OCI-LY1 (cell line): ENCODE data around the gene CSF1.

Experiments used
- H2AFZ ChIP-seq: fragments of 200-600 bp; sonication (generic), shearing (Covaris generic); 2 replicates; pipeline ENCODE4 v1.6.0; 2014; ENCODE audit warnings: antibody characterized with exemption, mild to moderate bottlenecking, low read length
- H3F3A ChIP-seq: fragments of 200-600 bp; sonication (generic), shearing (Covaris generic); 2 replicates; pipeline ENCODE4 v1.6.0; 2014; ENCODE audit warnings: mild to moderate bottlenecking, antibody characterized with exemption, low read length, moderate library complexity; ENCODE audit not compliant: insufficient read depth
- H3K27ac ChIP-seq: fragments of 200-600 bp; sonication (generic); 2 replicates; pipeline ENCODE4 v1.5.1; 2014; ENCODE audit warnings: low read length, mixed run types, mild to moderate bottlenecking, low read depth; ENCODE audit not compliant: poor library complexity, severe bottlenecking
- H3K27me3 ChIP-seq: fragments of 200-600 bp; sonication (generic); 2 replicates; pipeline ENCODE4 v1.6.0; 2014; ENCODE audit warnings: antibody characterized with exemption, mild to moderate bottlenecking, low read length, moderate library complexity; ENCODE audit not compliant: insufficient read depth
- H3K36me3 ChIP-seq: fragments of 200-600 bp; sonication (generic); 2 replicates; pipeline ENCODE4 v1.6.1; 2014; ENCODE audit warnings: mild to moderate bottlenecking, antibody characterized with exemption, low read length, moderate library complexity, mixed read lengths; ENCODE audit not compliant: insufficient read depth
- H3K4me1 ChIP-seq: fragments of 200-600 bp; sonication (generic); 2 replicates; pipeline ENCODE4 v1.5.1; 2014; ENCODE audit warnings: mild to moderate bottlenecking, low read length, moderate library complexity; ENCODE audit not compliant: insufficient read depth, severe bottlenecking
- H3K4me2 ChIP-seq: fragments of 200-600 bp; sonication (generic), shearing (Covaris generic); 2 replicates; pipeline ENCODE4 v1.6.1; 2014; ENCODE audit warnings: low read length
- H3K4me3 ChIP-seq: fragments of 200-600 bp; sonication (generic); 2 replicates; pipeline ENCODE4 v1.5.1; 2014; ENCODE audit warnings: low read length, low read depth, mild to moderate bottlenecking, mixed read lengths; ENCODE audit not compliant: poor library complexity, severe bottlenecking
- H3K79me2 ChIP-seq: fragments of 200-600 bp; shearing (Covaris generic); 2 replicates; pipeline ENCODE4 v1.6.1; 2016; ENCODE audit warnings: mixed run types, low read length, mixed read lengths; ENCODE audit not compliant: insufficient read depth
- H3K9ac ChIP-seq: fragments of 200-600 bp; sonication (generic), shearing (Covaris generic); 2 replicates; pipeline ENCODE4 v1.6.1; 2014; ENCODE audit warnings: mild to moderate bottlenecking, low read length, mixed read lengths
- H3K9me2 ChIP-seq: fragments of 200-600 bp; sonication (generic), shearing (Covaris generic); 2 replicates; pipeline ENCODE4 v1.6.1; 2014; ENCODE audit warnings: low read depth, mild to moderate bottlenecking, low read length, mixed read lengths
- H3K9me3 ChIP-seq: fragments of 200-600 bp; shearing (Covaris generic); 2 replicates; pipeline ENCODE4 v1.6.1; 2014; ENCODE audit warnings: low read length, mixed read lengths
- H4K20me1 ChIP-seq: fragments of 200-600 bp; sonication (generic), shearing (Covaris generic); 2 replicates; pipeline ENCODE4 v1.6.0; 2016; ENCODE audit warnings: mild to moderate bottlenecking, low read length; ENCODE audit not compliant: insufficient read depth
- EZH2 ChIP-seq: fragments of 200-600 bp; sonication (generic), shearing (Covaris generic); IDR thresholded peaks from 2 replicates; pipeline ENCODE4 v1.8.0; 2017; ENCODE audit warnings: borderline replicate concordance, mixed run types, mild to moderate bottlenecking, antibody characterized with exemption, low read length, moderate library complexity, mixed read lengths
- TF ChIP-seq, protein P1 (sequence below): fragments of 200-600 bp; sonication (generic), shearing (Covaris generic); IDR thresholded peaks from 2 replicates; pipeline ENCODE4 v1.5.1; 2017; ENCODE audit warnings: mild to moderate bottlenecking, antibody characterized with exemption, low read length, moderate library complexity, mixed read lengths

Gene CSF1

DNA sequence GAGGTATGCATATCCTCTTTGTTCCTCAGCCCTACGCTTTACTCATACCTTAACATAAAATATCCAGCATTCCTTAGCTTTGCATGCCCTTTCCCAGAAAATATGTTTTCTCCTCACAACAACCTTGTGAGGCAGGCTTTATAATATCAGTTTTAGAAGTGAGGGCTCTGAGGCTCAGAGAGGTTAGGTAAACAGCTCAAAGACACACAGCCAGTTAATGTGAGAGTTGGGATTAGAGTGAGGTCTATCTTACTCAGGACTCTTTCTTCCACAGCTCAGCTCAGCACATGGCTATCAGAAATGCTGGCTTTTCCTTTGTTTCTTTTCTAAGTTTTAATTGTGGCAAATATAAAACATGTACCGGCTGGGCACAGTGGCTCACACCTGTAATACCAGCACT lies 27.9 kb downstream of the CSF1 start:
- Histone ChIP-seq H3K36me3 (no peaks in the 10 kb centered on the region), H3F3A (no peaks in the 10 kb centered on the region), H3K4me3 (no peak overlapping the region), H2AFZ (no peak overlapping the region), H3K27me3 (no peaks in the 10 kb centered on the region), H3K79me2 (no peaks in the 10 kb centered on the region), H3K4me2 (no peak overlapping the region), H3K9me3 (no peaks in the 10 kb centered on the region), H3K27ac (no peak overlapping the region), H3K9me2 (no peaks in the 10 kb centered on the region), H4K20me1 (no peaks in the 10 kb centered on the region), H3K9ac (no peak overlapping the region), H3K4me1 (no peaks in the 10 kb centered on the region)
- no peak for TF ChIP-seq EZH2
- TF ChIP-seq, protein P1, sequence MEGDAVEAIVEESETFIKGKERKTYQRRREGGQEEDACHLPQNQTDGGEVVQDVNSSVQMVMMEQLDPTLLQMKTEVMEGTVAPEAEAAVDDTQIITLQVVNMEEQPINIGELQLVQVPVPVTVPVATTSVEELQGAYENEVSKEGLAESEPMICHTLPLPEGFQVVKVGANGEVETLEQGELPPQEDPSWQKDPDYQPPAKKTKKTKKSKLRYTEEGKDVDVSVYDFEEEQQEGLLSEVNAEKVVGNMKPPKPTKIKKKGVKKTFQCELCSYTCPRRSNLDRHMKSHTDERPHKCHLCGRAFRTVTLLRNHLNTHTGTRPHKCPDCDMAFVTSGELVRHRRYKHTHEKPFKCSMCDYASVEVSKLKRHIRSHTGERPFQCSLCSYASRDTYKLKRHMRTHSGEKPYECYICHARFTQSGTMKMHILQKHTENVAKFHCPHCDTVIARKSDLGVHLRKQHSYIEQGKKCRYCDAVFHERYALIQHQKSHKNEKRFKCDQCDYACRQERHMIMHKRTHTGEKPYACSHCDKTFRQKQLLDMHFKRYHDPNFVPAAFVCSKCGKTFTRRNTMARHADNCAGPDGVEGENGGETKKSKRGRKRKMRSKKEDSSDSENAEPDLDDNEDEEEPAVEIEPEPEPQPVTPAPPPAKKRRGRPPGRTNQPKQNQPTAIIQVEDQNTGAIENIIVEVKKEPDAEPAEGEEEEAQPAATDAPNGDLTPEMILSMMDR: no peak

- Histone ChIP-seq H3K27me3 (no peaks in the 10 kb centered on the region), H3K9ac (no peak overlapping the region), H3K9me2 (no peaks in the 10 kb centered on the region), H2AFZ (no peak overlapping the region), H3K36me3 (no peaks in the 10 kb centered on the region), H3K27ac (no peak overlapping the region), H3F3A (no peaks in the 10 kb centered on the region), H3K9me3 (no peaks in the 10 kb centered on the region), H3K4me1 (no peaks in the 10 kb centered on the region), H4K20me1 (no peaks in the 10 kb centered on the region), H3K4me2 (no peak overlapping the region), H3K4me3 (no peak overlapping the region), H3K79me2 (no peaks in the 10 kb centered on the region)
- TF ChIP-seq, protein P1: no peak
- TF ChIP-seq EZH2: no peak
Measured at GRCh38 chr1:109942434-109942833, 31.8 kb downstream of the CSF1 start.

DNA sequence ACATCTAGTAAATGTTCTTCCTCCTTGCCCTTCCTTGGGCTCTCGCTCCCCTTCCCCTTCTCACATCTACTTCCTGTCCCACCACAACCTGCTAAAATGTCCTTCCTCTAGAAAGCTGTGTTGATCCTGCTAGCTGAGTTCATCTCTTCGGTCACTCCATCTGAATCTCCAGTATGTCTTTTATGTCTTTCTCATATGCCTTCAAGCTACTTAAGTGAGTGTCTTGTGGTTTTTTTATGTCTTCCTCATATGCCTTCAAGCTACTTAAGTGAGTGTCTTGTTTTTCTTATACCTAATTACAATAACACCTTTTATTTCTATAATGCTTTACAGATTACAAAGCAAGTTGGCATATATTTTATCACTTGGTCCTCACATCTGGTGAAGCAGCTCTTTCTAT lies 33.9 kb downstream of the CSF1 start:
- Histone ChIP-seq H3F3A (no peaks in the 10 kb centered on the region), H3K79me2 (no peaks in the 10 kb centered on the region), H3K4me3 (no peak overlapping the region), H3K36me3 (no peaks in the 10 kb centered on the region), H3K9ac (no peak overlapping the region), H3K27ac (no peak overlapping the region), H3K27me3 (no peaks in the 10 kb centered on the region), H3K4me2 (no peak overlapping the region), H3K9me2 (no peaks in the 10 kb centered on the region), H3K4me1 (no peaks in the 10 kb centered on the region), H3K9me3 (no peaks in the 10 kb centered on the region), H2AFZ (no peak overlapping the region), H4K20me1 (no peaks in the 10 kb centered on the region)
- TF ChIP-seq, protein P1: no peak
- no peak for TF ChIP-seq EZH2
